Adrenal gland (tissue), 19 donors: Measurements from ENCODE around the gene SLFN11. TPM values are rescaled to one million over a fixed set of nuclear protein-coding genes. Genes with fewer than 3 reads are reported as not detected.
A peak's percentile ranks its signal among the peaks of the same experiment; 100 is the strongest.
"Not testable (repeated sequence)": the region's sequence is repeated elsewhere in the genome, so short reads cannot be mapped to it uniquely, and the experiment has no call there.

ENCODE experiments used
- DNase-seq, 7 donors: peaks; one replicate each; pipeline ENCODE4 v3.0.0-alpha.2; 2019 to 2020
- H3K27ac ChIP-seq, 5 donors: fragments of 200-600 bp; sonication (generic) in 4 of 5; 1 replicate in 3 of 5; 2 replicates in 2 of 5; pipeline versions ENCODE4 v1.5.1 to v1.8.0; 2016 to 2020; ENCODE audit warnings: mild to moderate bottlenecking in 1 of 5
- H3K27me3 ChIP-seq: fragments of 200-600 bp; 2 replicates; pipeline ENCODE4 v1.8.0; 2021
- H3K36me3 ChIP-seq, 2 donors: fragments of 200-600 bp; replicated peaks in 1 of 2; 1 replicate in 1 of 2; 2 replicates in 1 of 2; pipeline versions ENCODE4 v1.5.1 to v1.8.0; 2018 to 2022
- H3K4me1 ChIP-seq, 2 donors: fragments of 200-600 bp; replicated peaks in 1 of 2; 1 replicate in 1 of 2; 2 replicates in 1 of 2; pipeline versions ENCODE4 v1.5.1 to v1.8.0; 2018 to 2021
- H3K4me3 ChIP-seq, 4 donors: fragments of 200-600 bp; sonication (generic) in 3 of 4; one replicate each; pipeline ENCODE4 v1.5.1; 2016 to 2018
- H3K9me3 ChIP-seq, 3 donors: fragments of 200-600 bp; sonication (generic) in 1 of 3; replicated peaks in 1 of 3; 1 replicate in 2 of 3; 2 replicates in 1 of 3; pipeline versions ENCODE4 v1.5.1 to v1.8.0; 2016 to 2021
- POLR2A ChIP-seq, 2 donors: fragments of 450-650 bp; IDR thresholded peaks; one replicate each; pipeline ENCODE4 v1.6.1; 2017; ENCODE audit warnings: antibody characterized with exemption in 2 of 2, mild to moderate bottlenecking in 2 of 2, moderate library complexity in 1 of 2
- WGBS, 4 donors: extraction: QIAGEN DNeasy Blood & Tissue Kit in 2 of 4; methylation state at CpG; one replicate each; pipeline versions ENCODE4 v1.1.5 to v1.1.7; 2013 to 2017; 5-methylcytosine and 5-hydroxymethylcytosine counted together
- intact Hi-C, 2 donors: fragments of 100-400 bp; cut with DNase I; formaldehyde crosslinking; loops; one replicate each; pipeline versions ENCODE4 v1.14.1 to v1.15.0; 2022 to 2023
- long read RNA-seq, 10 donors: library from polyadenylated mRNA in 3 of 10; unstranded in 2 of 10; stranded (forward) in 1 of 10; transcript quantifications; one replicate each; pipeline ENCODE4 v2.0.0 and lab custom pipeline, GENCODE V29; 2021 to 2026
- polyA plus RNA-seq, 3 donors: library from polyadenylated mRNA; stranded (reverse); fragments of 200-250 nt in 2 of 3; fragments of 350-450 nt in 1 of 3; fragmentation: Illumina TruSeq in 1 of 3; extraction: RNeasy Lipid Tissue Mini Kit (QIAGEN cat#74804) in 1 of 3; gene quantifications; one replicate each; pipeline ENCODE4 v1.2.3, GENCODE V29; 2013 to 2014
- total RNA-seq, 9 donors: library from RNA; depleted of rRNA in 4 of 9; stranded (reverse); fragments of >200 nt in 4 of 9; fragments of 120-200 nt in 1 of 9; fragmentation: NEBNext Ultra II Directional in 1 of 9; extraction: Animal tissue kit (Norgen Biotek cat#: 25700) in 1 of 9; gene quantifications; one replicate each; pipeline versions ENCODE4 v1.1.0 to v1.2.4, GENCODE V29; 2013 to 2023
- TF ChIP-seq, protein P1 (sequence below), 6 experiments: fragments of 450-650 bp in 4 of 6; fragments of 200-600 bp in 2 of 6; sonication (generic) in 1 of 6; IDR thresholded peaks; 1 replicate in 5 of 6; 2 replicates in 1 of 6; pipeline versions ENCODE4 v1.5.1 to v1.8.0; 2016 to 2021; ENCODE audit warnings: antibody characterized with exemption in 6 of 6, mild to moderate bottlenecking in 2 of 6, moderate library complexity in 1 of 6
- donor health status: healthy with polysubstance abuse.
- donor health status: Bipolar disorder and iron deficiency.
- donor health status: DM: yes; HTN: yes; CAD: no.
- donor health status: DM: no; HTN: no; CAD: no.
- donor health status: DM: no; HTN: no; CAD: no.
- donor health status: DM: yes; HTN: yes; CAD: no.

Gene SLFN11, protein sequence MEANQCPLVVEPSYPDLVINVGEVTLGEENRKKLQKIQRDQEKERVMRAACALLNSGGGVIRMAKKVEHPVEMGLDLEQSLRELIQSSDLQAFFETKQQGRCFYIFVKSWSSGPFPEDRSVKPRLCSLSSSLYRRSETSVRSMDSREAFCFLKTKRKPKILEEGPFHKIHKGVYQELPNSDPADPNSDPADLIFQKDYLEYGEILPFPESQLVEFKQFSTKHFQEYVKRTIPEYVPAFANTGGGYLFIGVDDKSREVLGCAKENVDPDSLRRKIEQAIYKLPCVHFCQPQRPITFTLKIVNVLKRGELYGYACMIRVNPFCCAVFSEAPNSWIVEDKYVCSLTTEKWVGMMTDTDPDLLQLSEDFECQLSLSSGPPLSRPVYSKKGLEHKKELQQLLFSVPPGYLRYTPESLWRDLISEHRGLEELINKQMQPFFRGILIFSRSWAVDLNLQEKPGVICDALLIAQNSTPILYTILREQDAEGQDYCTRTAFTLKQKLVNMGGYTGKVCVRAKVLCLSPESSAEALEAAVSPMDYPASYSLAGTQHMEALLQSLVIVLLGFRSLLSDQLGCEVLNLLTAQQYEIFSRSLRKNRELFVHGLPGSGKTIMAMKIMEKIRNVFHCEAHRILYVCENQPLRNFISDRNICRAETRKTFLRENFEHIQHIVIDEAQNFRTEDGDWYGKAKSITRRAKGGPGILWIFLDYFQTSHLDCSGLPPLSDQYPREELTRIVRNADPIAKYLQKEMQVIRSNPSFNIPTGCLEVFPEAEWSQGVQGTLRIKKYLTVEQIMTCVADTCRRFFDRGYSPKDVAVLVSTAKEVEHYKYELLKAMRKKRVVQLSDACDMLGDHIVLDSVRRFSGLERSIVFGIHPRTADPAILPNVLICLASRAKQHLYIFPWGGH
- total RNA-seq (10 to 100 TPM in 8 of 9 donors, 1 to 10 TPM in 1; 6.4 to 37.3 (median 20.6) TPM), polyA plus RNA-seq (10 to 100 TPM in 2 of 3 donors, 1 to 10 TPM in 1; 8.0 to 10.9 (median 10.1) TPM)
- long read RNA-seq, donor 1, result 0 reads
- long read RNA-seq, donor 2, result 0 reads
- long read RNA-seq, donor 3, result 0 reads
- long read RNA-seq, donor 4, partial matches to known transcripts, result 0 of 2 reads
- long read RNA-seq, donor 4, other reads (novel, unspliced or antisense), result 2 of 2 reads
- long read RNA-seq, donor 5, full-length matches to known transcripts, result 1 of 12 reads
- long read RNA-seq, donor 5, partial matches to known transcripts, result 2 of 12 reads
- long read RNA-seq, donor 5, other reads (novel, unspliced or antisense), result 9 of 12 reads
- long read RNA-seq, donor 6, partial matches to known transcripts, result 0 of 3 reads
- long read RNA-seq, donor 6, other reads (novel, unspliced or antisense), result 2 of 3 reads
- long read RNA-seq, donor 7, result 0 reads
- long read RNA-seq, donor 8, result 0 reads
- long read RNA-seq, donor 9, result 0 reads
- long read RNA-seq, donor 10, result 0 reads

DNA sequence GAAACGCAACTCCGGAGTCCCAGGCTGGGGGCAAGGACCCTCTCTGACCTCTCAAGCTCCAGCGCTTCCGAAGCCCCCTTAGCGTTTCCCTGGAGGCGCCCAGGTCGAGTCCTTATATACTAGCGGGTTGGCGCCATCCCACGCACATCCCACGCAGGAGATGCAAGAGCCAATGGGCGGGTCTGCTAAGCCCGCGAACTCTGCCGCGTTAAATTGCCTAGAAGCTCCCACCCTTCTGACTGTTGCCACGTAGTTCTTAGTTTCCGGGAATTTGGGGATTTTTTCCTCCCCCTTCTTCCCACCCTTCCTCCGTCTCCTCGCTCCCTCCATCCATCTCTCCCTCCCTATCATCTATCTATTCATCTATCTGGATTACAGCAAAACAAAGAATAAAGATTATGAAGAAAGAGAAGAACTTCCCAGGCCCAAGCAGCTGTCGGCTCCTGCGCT is at the start of gene SLFN11:
SLFN11 (minus strand) TSS at position 88 of the 450 bp plus-strand sequence. CDS start 9,814 bp downstream, outside the sequence.
- peaks cover 25% of the 10 kb centered on the region for H3K27me3 ChIP-seq
- TF ChIP-seq POLR2A (IDR thresholded peaks at IDR 0.05), result peak; percentile 84 to 90
- TF ChIP-seq, protein P1, sequence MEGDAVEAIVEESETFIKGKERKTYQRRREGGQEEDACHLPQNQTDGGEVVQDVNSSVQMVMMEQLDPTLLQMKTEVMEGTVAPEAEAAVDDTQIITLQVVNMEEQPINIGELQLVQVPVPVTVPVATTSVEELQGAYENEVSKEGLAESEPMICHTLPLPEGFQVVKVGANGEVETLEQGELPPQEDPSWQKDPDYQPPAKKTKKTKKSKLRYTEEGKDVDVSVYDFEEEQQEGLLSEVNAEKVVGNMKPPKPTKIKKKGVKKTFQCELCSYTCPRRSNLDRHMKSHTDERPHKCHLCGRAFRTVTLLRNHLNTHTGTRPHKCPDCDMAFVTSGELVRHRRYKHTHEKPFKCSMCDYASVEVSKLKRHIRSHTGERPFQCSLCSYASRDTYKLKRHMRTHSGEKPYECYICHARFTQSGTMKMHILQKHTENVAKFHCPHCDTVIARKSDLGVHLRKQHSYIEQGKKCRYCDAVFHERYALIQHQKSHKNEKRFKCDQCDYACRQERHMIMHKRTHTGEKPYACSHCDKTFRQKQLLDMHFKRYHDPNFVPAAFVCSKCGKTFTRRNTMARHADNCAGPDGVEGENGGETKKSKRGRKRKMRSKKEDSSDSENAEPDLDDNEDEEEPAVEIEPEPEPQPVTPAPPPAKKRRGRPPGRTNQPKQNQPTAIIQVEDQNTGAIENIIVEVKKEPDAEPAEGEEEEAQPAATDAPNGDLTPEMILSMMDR (IDR thresholded peaks at IDR 0.05), result no peak
- intact Hi-C loops, result no loop called here
- H3K4me1 ChIP-seq, result peaks cover 0 to 24% of the 10 kb centered on the region in 2 donors
- H3K9me3 ChIP-seq, result peaks cover 0 to 3% (median 0%) of the 10 kb centered on the region in 3 donors
- peak within 1 kb of the TSS; percentile 28 to 97 (median 84) for H3K27ac ChIP-seq
- H3K4me3 ChIP-seq, result peak within 1 kb of the TSS in 3 of 4 donors; percentile 5 to 73 (median 30)
- 2 to 4% (median 3%) methylated on average over 11 to 22 of the region's 22 CpGs for WGBS, 4 donors
- DNase-seq, result peak; percentile 65 to 91 (median 78)
- no peaks in the 10 kb centered on the region for H3K36me3 ChIP-seq

DNA sequence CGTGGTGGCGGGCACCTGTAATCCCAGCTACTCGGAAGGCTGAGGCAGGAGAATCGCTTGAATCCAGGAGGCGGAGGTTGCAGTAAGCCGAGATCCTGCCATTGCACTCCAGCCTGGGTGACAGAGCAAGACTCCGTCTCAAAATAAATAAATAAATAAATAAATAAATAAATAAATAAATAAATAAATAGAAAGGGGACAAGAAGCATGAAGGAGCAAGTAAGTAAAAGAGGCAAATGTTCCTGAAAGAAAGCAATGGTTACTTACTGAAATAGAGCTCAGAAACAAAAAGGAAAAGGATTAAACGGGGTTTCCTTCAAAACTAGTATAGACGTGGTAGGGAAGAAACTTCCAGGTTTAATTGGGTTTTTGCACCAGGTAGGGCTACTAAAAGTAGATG is 47.6 kb upstream of the SLFN11 start:
- H3K27me3 ChIP-seq, DNase-seq, H3K9me3 ChIP-seq, H3K27ac ChIP-seq, intact Hi-C loops, H3K4me1 ChIP-seq, H3K4me3 ChIP-seq, H3K36me3 ChIP-seq: not testable (repeated sequence)
- 89 to 97% (median 94%) methylated on average over 9 of the region's 9 CpGs for WGBS, 4 donors

DNA sequence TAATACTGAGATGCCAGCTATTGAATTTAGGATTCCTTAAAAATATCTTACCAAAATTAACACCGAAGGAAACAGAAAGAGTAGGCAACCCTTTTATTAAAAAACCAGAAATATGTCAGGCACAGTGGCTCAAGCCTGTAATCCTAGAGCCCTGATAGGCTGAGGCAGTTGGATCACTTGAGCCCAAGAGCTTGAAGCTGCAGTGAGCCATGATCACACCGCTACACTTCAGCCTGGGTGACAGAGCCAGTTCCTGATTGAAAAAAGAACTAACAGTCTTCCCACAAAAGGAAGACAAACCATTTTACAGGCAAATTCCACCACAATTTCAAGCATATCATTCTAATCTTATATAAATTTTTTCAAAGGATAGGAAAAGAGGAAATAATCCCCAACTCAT is 43.2 kb upstream of the SLFN11 start:
- Histone ChIP-seq H3K4me1 (no peaks in the 10 kb centered on the region), H3K9me3 (peaks cover 0 to 6% (median 0%) of the 10 kb centered on the region in 3 donors), H3K36me3 (no peaks in the 10 kb centered on the region), H3K4me3 (no peak overlapping the region), H3K27me3 (no peaks in the 10 kb centered on the region), H3K27ac (no peak overlapping the region)
- 78 to 94% (median 94%) methylated on average over 2 of the region's 2 CpGs for WGBS, 4 donors
- intact Hi-C loops, result no loop called here
- no peak for DNase-seq
- no peak for TF ChIP-seq POLR2A (IDR thresholded peaks at IDR 0.05)
- TF ChIP-seq, protein P1 (IDR thresholded peaks at IDR 0.05), result no peak

DNA sequence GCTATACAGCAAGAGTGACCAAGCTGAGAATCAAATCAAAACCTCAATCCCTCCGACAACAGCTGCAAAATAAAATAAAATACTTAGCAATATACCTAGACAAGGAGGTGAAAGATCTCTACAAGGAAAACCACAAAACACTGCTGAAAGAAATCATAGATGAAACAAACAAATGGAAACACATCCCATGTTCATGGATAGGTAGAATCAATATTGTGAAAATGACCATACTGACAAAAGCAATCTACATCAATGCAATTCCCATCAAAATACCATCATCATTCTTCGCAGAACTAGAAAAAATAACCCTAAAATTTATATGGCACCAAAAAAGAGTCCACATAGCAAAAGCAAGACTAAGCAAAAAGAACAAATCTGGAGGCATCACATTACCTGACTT is 41.3 kb upstream of the SLFN11 start:
- H3K4me1 ChIP-seq, intact Hi-C loops, H3K27me3 ChIP-seq, H3K27ac ChIP-seq, H3K9me3 ChIP-seq, H3K4me3 ChIP-seq, DNase-seq: not testable (repeated sequence)
- WGBS, 4 donors, result 91 to 95% (median 94%) methylated on average over 2 of the region's 2 CpGs
- H3K36me3 ChIP-seq, result peaks cover 0 to 10% of the 10 kb centered on the region in 2 donors
